CD14-positive monocyte (primary cell): Measurements from ENCODE around the gene CLDN7. TPM values are rescaled to one million over a fixed set of nuclear protein-coding genes. Genes with fewer than 3 reads are reported as not detected.

Source experiments
- DNase-seq, 3 donors: peaks; one replicate each; pipeline ENCODE4 v3.0.0-alpha.2; 2011 to 2022
- H2AFZ ChIP-seq: 2 replicates; pipeline ENCODE4 v1.6.0; 2012; ENCODE audit warnings: mild to moderate bottlenecking, low read depth, low read length, inconsistent platforms; ENCODE audit not compliant: insufficient read depth, poor library complexity, severe bottlenecking
- H3K27ac ChIP-seq, 2 donors: 1 replicate in 1 of 2; 2 replicates in 1 of 2; pipeline ENCODE4 v1.5.1; 2012 to 2013; ENCODE audit warnings: low read length in 2 of 2, control low read depth in 1 of 2, inconsistent platforms in 1 of 2, low read depth in 1 of 2, mild to moderate bottlenecking in 1 of 2
- H3K27me3 ChIP-seq, 2 donors: one replicate each; pipeline versions ENCODE4 v1.6.0 to v1.6.1; 2011 to 2013; ENCODE audit warnings: low read length in 2 of 2; ENCODE audit not compliant: control insufficient read depth in 2 of 2, insufficient read depth in 2 of 2
- H3K36me3 ChIP-seq, 2 donors: replicated peaks in 1 of 2; 1 replicate in 1 of 2; 2 replicates in 1 of 2; pipeline versions ENCODE4 v1.5.1 to v1.6.1; 2012 to 2013; ENCODE audit warnings: low read length in 2 of 2, control low read depth in 1 of 2, inconsistent platforms in 1 of 2, mild to moderate bottlenecking in 1 of 2; ENCODE audit not compliant: insufficient read depth in 2 of 2, control insufficient read depth in 1 of 2
- H3K4me1 ChIP-seq, 2 donors: 1 replicate in 1 of 2; 2 replicates in 1 of 2; pipeline versions ENCODE4 v1.5.1 to v1.6.1; 2012 to 2013; ENCODE audit warnings: low read length in 2 of 2, control low read depth in 1 of 2, inconsistent platforms in 1 of 2, mild to moderate bottlenecking in 1 of 2, moderate library complexity in 1 of 2; ENCODE audit not compliant: insufficient read depth in 2 of 2, control insufficient read depth in 1 of 2
- H3K4me2 ChIP-seq: replicated peaks from 2 replicates; pipeline ENCODE3; 2012; ENCODE audit warnings: low read length, moderate library complexity, mild to moderate bottlenecking; ENCODE audit not compliant: poor library complexity, severe bottlenecking; ENCODE audit errors: extremely low read depth
- H3K4me3 ChIP-seq, 3 experiments: fragments of 200-600 bp in 1 of 3; sonication (generic) in 1 of 3; replicated peaks in 1 of 3; 1 replicate in 2 of 3; 2 replicates in 1 of 3; pipeline ENCODE4 v1.5.1; 2011 to 2013; ENCODE audit warnings: low read length in 3 of 3, mild to moderate bottlenecking in 3 of 3, control low read depth in 2 of 3, low read depth in 2 of 3, inconsistent platforms in 1 of 3, moderate library complexity in 1 of 3
- H3K79me2 ChIP-seq: 2 replicates; pipeline ENCODE4 v1.6.0; 2012; ENCODE audit warnings: mild to moderate bottlenecking, control low read depth, inconsistent platforms, low read length, moderate library complexity; ENCODE audit not compliant: insufficient read depth
- H3K9ac ChIP-seq: 2 replicates; pipeline ENCODE4 v1.6.0; 2017; ENCODE audit warnings: low read length, mild to moderate bottlenecking; ENCODE audit not compliant: insufficient read depth, poor library complexity, severe bottlenecking
- H3K9me3 ChIP-seq, 2 donors: replicated peaks in 1 of 2; 1 replicate in 1 of 2; 2 replicates in 1 of 2; pipeline versions ENCODE4 v1.5.1 to v1.6.1; 2012 to 2013; ENCODE audit warnings: low read length in 2 of 2, control low read depth in 1 of 2; ENCODE audit not compliant: control insufficient read depth in 1 of 2, insufficient read depth in 1 of 2
- H4K20me1 ChIP-seq: 2 replicates; pipeline ENCODE4 v1.6.0; 2012; ENCODE audit warnings: mild to moderate bottlenecking, low read length, control low read depth, moderate library complexity; ENCODE audit not compliant: insufficient read depth
- H3K27ac Mint-ChIP-seq, 7 donors: one replicate each; pipeline ENCODE4 v1.8.0; 2020; ENCODE audit warnings: mild to moderate bottlenecking in 7 of 7, mixed read lengths in 7 of 7, moderate library complexity in 6 of 7, inconsistent platforms in 2 of 7
- H3K27me3 Mint-ChIP-seq, 3 donors: one replicate each; pipeline ENCODE4 v1.8.0; 2021 to 2022; ENCODE audit warnings: low read depth in 3 of 3, mild to moderate bottlenecking in 3 of 3, mixed read lengths in 3 of 3, moderate library complexity in 3 of 3, inconsistent platforms in 1 of 3
- H3K36me3 Mint-ChIP-seq, 2 donors: one replicate each; pipeline ENCODE4 v1.8.0; 2020; ENCODE audit warnings: mixed read lengths in 2 of 2, inconsistent platforms in 1 of 2, mild to moderate bottlenecking in 1 of 2
- H3K4me1 Mint-ChIP-seq: one replicate; pipeline ENCODE4 v1.8.0; 2020; ENCODE audit warnings: mild to moderate bottlenecking, mixed read lengths
- H3K4me3 Mint-ChIP-seq, 2 donors: one replicate each; pipeline ENCODE4 v1.8.0; 2020; ENCODE audit warnings: mild to moderate bottlenecking in 2 of 2, mixed read lengths in 2 of 2, moderate library complexity in 1 of 2
- H3K9me3 Mint-ChIP-seq, 7 donors: one replicate each; pipeline ENCODE4 v1.8.0; 2020 to 2022; ENCODE audit warnings: mixed read lengths in 7 of 7, mild to moderate bottlenecking in 6 of 7, moderate library complexity in 6 of 7, inconsistent platforms in 2 of 7
- WGBS: methylation state at CpG from one replicate; pipeline ENCODE4 v1.1.5; 2013; ENCODE audit warnings: missing lambda C conversion rate; ENCODE audit not compliant: insufficient coverage; 5-methylcytosine and 5-hydroxymethylcytosine counted together
- intact Hi-C, 2 donors: fragments of 100-400 bp; cut with micrococcal nuclease; formaldehyde crosslinking; loops; one replicate each; pipeline versions ENCODE4 v1.15.0 to v1.15.1; 2023
- polyA plus RNA-seq, 3 donors: library from polyadenylated mRNA; depleted of rRNA in 1 of 3; unstranded in 2 of 3; stranded (reverse) in 1 of 3; fragments of 300-500 nt in 2 of 3; fragments of >200 nt in 1 of 3; fragmentation: Illumina TruSeq in 2 of 3; gene quantifications; 1 replicate in 2 of 3; 2 replicates in 1 of 3; pipeline ENCODE4 v1.2.3, GENCODE V29; 2012 to 2021
- TF ChIP-seq, protein P1 (sequence below): fragments of 200-600 bp; IDR thresholded peaks from one replicate; pipeline ENCODE4 v1.8.0; 2022; ENCODE audit warnings: antibody characterized with exemption, mild to moderate bottlenecking

The CLDN7 gene
- polyA plus RNA-seq, 3 donors, result 0.49 to 13.4 (median 2.1) TPM

DNA sequence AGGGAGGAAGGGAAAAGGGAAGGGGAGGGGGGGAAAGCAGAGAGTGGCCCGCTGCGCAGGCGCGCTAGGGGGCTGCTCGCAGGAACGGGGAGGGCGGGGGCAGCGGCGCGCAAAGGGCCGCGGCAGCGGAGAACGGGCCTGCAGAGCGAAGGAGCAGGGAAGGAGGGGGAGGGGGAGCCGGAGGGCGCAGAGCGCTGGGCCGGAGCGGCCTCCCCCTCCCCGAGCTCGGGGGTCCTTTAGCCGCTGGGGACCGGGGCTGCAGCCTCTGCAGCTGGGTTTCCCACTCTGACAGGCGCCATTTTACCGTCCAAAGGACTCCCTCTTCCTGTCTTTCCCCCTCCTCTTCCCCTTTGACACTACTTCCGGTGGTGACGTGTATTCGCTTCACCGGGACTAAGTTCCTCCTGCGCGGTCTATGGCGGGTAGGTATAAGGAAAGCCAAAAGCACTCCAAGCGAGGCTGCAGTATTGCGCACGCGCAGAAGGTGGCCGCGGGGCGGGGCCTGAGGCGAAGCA, 10.6 kb downstream of the CLDN7 start, which contains the start of gene CTDNEP1:
TSS of gene CTDNEP1 (minus strand) at position 74 of the 515 bp plus-strand sequence. CDS start 438 bp downstream, outside the sequence.
- H3K27me3 ChIP-seq, result no peaks in the 10 kb centered on the region
- peak; percentile 98 to 100 (median 99) for DNase-seq
- peaks cover 31 to 36% of the 10 kb centered on the region in 2 donors for H3K4me1 ChIP-seq
- H3K27ac ChIP-seq, result peak within 1 kb of the TSS; percentile 100
- H3K9me3 ChIP-seq, result no peaks in the 10 kb centered on the region
- Mint-ChIP-seq H3K36me3 (peaks cover 28 to 39% of the 10 kb centered on the region in 2 donors), H3K27ac (peak within 1 kb of the TSS; percentile 99 to 100 (median 100)), H3K9me3 (no peaks in the 10 kb centered on the region), H3K4me3 (peak within 1 kb of the TSS; percentile 90 to 95), H3K4me1 (peaks cover 34% of the 10 kb centered on the region), H3K27me3 (no peaks in the 10 kb centered on the region)
- peak within 1 kb of the TSS; percentile 97 for H3K9ac ChIP-seq
- 0% methylated on average over 13 of the region's 41 CpGs for WGBS
- H3K4me3 ChIP-seq, result peak within 1 kb of the TSS; percentile 73 to 93 (median 87)
- H4K20me1 ChIP-seq, result peaks cover 5% of the 10 kb centered on the region
- peak within 1 kb of the TSS; percentile 81 for H2AFZ ChIP-seq
- intact Hi-C loops, result loop anchor here (1.0 to 10.0 kb wide), 6 partner anchors 9 to 313 kb away; partner anchors contain the start of genes EIF5A (in 2 of the 2), ACADVL (in 1 of the 2), DLG4 (in 1 of the 2) and GABARAP (in 1 of the 2)
- peaks cover 64% of the 10 kb centered on the region for H3K79me2 ChIP-seq
- TF ChIP-seq, protein P1, sequence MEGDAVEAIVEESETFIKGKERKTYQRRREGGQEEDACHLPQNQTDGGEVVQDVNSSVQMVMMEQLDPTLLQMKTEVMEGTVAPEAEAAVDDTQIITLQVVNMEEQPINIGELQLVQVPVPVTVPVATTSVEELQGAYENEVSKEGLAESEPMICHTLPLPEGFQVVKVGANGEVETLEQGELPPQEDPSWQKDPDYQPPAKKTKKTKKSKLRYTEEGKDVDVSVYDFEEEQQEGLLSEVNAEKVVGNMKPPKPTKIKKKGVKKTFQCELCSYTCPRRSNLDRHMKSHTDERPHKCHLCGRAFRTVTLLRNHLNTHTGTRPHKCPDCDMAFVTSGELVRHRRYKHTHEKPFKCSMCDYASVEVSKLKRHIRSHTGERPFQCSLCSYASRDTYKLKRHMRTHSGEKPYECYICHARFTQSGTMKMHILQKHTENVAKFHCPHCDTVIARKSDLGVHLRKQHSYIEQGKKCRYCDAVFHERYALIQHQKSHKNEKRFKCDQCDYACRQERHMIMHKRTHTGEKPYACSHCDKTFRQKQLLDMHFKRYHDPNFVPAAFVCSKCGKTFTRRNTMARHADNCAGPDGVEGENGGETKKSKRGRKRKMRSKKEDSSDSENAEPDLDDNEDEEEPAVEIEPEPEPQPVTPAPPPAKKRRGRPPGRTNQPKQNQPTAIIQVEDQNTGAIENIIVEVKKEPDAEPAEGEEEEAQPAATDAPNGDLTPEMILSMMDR, result no peak
- H3K4me2 ChIP-seq, result peak within 1 kb of the TSS; percentile 86
- peaks cover 24 to 32% of the 10 kb centered on the region in 2 donors for H3K36me3 ChIP-seq

DNA sequence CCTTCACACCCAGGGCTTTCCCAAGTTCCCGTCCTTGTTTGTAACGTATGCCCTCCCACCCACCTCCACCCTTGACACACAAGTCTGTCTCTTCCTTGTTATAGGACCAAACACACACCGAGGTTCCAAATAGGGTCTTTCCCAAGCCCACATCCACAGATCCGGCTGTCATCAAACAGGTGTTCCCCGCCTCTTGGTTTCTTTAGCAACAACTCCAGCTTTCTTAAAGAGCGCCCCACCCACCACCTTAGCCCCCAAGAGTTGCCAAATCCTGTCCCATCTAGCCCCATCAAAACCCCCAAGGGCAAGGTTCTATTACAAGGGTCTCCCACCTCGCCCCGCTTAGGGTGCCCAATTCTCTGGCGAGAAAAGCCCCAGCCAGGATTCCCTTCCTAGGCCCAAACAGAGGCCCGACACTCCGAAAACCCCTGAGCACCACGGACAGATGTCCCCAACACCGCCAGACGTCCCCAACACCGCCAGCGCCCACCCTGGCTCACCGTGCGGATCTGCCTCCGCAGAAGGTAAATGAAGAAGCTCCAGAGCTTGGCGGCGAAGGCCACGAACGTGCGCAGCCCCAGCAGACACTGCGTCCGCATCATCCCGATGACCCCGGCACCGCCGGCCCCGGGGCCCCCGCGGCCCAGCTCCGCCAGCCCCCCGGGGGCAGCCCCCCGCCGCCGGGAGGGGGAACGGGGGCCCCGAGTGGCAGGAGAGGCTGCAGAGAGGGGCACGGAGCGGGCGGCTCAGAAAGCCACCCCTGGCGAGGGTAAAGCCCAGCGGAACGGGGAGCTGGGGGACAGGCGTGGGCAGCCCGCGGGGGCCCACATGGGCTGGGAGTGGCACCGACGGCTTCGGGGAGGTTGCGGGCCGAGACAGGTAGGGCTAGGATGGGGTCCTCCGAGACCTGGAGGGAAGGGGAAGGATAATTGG, 11.3 kb downstream of the CLDN7 start:
- H3K4me3 ChIP-seq, result peak overlapping the region; percentile 73 to 93 (median 87)
- peak overlapping the region; percentile 86 for H3K4me2 ChIP-seq
- under 1% methylated on average over 43 of the region's 55 CpGs for WGBS
- TF ChIP-seq, protein P1, result no peak
- peaks cover 71% of the 10 kb centered on the region for H3K79me2 ChIP-seq
- Mint-ChIP-seq H3K9me3 (no peaks in the 10 kb centered on the region), H3K36me3 (peaks cover 29 to 39% of the 10 kb centered on the region in 2 donors), H3K4me1 (peaks cover 34% of the 10 kb centered on the region), H3K27me3 (no peaks in the 10 kb centered on the region), H3K27ac (peak overlapping the region; percentile 95 to 100 (median 100)), H3K4me3 (peak overlapping the region; percentile 90 to 93)
- H3K27me3 ChIP-seq, result no peaks in the 10 kb centered on the region
- H2AFZ ChIP-seq, result peak overlapping the region; percentile 80
- peak overlapping the region; percentile 100 for H3K27ac ChIP-seq
- H3K9ac ChIP-seq, result peak overlapping the region; percentile 97
- H3K4me1 ChIP-seq, result peaks cover 31 to 36% of the 10 kb centered on the region in 2 donors
- DNase-seq, result peak in 1 of 3 donors; percentile 66
- intact Hi-C loops, result loop anchor here (1.0 to 10.0 kb wide), 5 partner anchors 9 to 314 kb away; partner anchors contain the start of genes ACADVL (in 1 of the 2), DLG4 (in 1 of the 2), EIF5A (in 1 of the 2) and GABARAP (in 1 of the 2)
- peaks cover 24 to 32% of the 10 kb centered on the region in 2 donors for H3K36me3 ChIP-seq
- H4K20me1 ChIP-seq, result peaks cover 5% of the 10 kb centered on the region
- H3K9me3 ChIP-seq, result no peaks in the 10 kb centered on the region
